ENCODE data around the gene ALKAL2. TPM values are rescaled to one million over a fixed set of nuclear protein-coding genes. Genes with fewer than 3 reads are reported as not detected.

Gene ALKAL2
- polyA plus RNA-seq, 3 donors: 11.0 to 28.8 (median 16.4) TPM

Other genes with a start within 250 kb of the ALKAL2 start
- 1 to 10 TPM; 1.7 to 9.9 (median 5.5) TPM for gene FAM110C, start 241.6 kb downstream of the ALKAL2 start, polyA plus RNA-seq
- 10 to 100 TPM; 19.0 to 88.2 (median 22.7) TPM for gene SH3YL1, start 24.1 kb downstream of the ALKAL2 start, polyA plus RNA-seq
- 10 to 100 TPM; 58.2 to 77.2 (median 65.4) TPM for gene ACP1, start 23.1 kb downstream of the ALKAL2 start, polyA plus RNA-seq

Data from adipose tissue (tissue), 3 donors.